Measurements from ENCODE around the gene FYB1. TPM values are rescaled to one million over a fixed set of nuclear protein-coding genes. Genes with fewer than 3 reads are reported as not detected.

Gene FYB1
- total and polyA plus RNA-seq, 11 donors, result 0.82 to 67.2 (median 2.8) TPM

DNA sequence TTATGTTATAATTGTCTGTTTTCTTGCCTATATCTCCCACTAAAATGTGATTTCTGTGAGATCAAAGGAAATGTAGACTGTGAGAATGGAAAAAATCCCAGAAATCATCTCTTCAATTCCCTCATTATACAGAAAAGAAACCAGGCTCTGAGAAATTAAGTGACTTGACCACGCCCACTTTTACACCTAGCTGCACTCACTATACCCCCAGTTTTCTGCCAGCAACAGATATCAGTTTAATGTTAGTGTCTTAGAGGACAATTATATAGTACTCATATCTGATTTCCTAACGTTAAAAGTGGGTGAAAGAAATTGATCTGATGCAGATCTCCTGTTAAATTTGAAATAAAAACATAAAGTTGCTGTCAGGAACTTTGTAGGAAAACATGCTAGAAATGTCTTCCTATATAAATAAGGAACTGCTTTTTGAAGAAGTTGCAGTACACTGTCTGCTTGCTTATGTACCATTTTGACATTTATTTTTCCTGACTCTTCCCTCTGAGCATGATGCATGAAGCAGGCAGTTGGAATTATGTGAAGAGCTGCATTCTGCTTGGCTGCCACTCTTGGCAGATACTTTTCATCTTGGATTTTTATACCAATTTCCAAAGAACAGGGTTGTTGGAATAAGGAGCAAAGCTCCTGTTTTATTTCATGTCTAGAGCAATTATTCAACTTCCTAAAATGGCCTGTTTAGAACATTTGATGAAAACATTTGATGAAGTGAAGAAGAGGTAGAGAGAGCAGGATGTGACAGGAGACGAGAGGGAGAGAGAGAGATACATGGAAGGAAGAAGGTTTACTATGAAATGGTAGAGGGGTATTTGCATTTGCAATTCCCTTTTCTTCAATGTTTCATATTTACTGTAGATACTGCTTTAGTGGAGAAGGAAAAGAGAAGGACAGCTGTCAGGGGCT is 87.9 kb downstream of the FYB1 start:
- DNase-seq (no peak), ATAC-seq (no peak)
- intact Hi-C loops (cut with DNase I), result no loop called here
- Histone ChIP-seq H3K27me3 (no peaks in the 10 kb centered on the region), H3K27ac (no peak overlapping the region), H3K4me3 (no peak overlapping the region), H3K9me3 (no peaks in the 10 kb centered on the region), H3K36me3 (peaks cover 0 to 60% (median 0%) of the 10 kb centered on the region in 9 donors), H3K4me1 (no peaks in the 10 kb centered on the region)
- no peak for TF ChIP-seq POLR2A (IDR thresholded peaks at IDR 0.05)
- TF ChIP-seq, protein P1, sequence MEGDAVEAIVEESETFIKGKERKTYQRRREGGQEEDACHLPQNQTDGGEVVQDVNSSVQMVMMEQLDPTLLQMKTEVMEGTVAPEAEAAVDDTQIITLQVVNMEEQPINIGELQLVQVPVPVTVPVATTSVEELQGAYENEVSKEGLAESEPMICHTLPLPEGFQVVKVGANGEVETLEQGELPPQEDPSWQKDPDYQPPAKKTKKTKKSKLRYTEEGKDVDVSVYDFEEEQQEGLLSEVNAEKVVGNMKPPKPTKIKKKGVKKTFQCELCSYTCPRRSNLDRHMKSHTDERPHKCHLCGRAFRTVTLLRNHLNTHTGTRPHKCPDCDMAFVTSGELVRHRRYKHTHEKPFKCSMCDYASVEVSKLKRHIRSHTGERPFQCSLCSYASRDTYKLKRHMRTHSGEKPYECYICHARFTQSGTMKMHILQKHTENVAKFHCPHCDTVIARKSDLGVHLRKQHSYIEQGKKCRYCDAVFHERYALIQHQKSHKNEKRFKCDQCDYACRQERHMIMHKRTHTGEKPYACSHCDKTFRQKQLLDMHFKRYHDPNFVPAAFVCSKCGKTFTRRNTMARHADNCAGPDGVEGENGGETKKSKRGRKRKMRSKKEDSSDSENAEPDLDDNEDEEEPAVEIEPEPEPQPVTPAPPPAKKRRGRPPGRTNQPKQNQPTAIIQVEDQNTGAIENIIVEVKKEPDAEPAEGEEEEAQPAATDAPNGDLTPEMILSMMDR (IDR thresholded peaks at IDR 0.05), result no peak
- 61 to 68% (median 65%) methylated on average over 3 of the region's 3 CpGs for WGBS, 4 donors

DNA sequence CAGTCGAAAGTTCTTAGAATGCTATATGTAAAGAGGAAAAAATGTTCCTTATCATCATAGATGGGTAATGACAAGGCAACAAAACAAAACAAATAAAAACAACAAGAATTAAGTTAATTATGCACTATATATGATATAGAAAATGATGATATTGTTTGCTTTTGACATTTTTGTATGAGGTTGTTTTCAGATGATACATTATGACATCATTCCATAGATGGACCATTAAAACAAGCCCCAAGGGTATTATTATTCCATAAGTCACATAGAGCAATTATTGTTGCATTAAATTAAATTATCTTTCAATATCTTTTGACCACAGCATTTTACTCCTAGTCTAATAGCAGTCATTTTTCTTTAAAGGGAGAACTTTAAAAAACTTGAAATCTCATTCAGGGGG is 88.6 kb downstream of the FYB1 start:
- DNase-seq (no peak), ATAC-seq (no peak)
- no peak overlapping the region for H3K4me3 ChIP-seq
- H3K27ac ChIP-seq, result no peak overlapping the region
- H3K36me3 ChIP-seq, result peaks cover 0 to 67% (median 0%) of the 10 kb centered on the region in 9 donors
- H3K27me3 ChIP-seq, result peaks cover 0 to 3% (median 0%) of the 10 kb centered on the region in 9 donors
- H3K4me1 ChIP-seq, result no peaks in the 10 kb centered on the region
- 64 to 86% (median 77%) methylated on average over 1 of the region's 1 CpG for WGBS, 4 donors
- intact Hi-C loops (cut with DNase I), result no loop called here
- no peak for TF ChIP-seq POLR2A (IDR thresholded peaks at IDR 0.05)
- TF ChIP-seq, protein P1 (IDR thresholded peaks at IDR 0.05), result no peak
- no peaks in the 10 kb centered on the region for H3K9me3 ChIP-seq

DNA sequence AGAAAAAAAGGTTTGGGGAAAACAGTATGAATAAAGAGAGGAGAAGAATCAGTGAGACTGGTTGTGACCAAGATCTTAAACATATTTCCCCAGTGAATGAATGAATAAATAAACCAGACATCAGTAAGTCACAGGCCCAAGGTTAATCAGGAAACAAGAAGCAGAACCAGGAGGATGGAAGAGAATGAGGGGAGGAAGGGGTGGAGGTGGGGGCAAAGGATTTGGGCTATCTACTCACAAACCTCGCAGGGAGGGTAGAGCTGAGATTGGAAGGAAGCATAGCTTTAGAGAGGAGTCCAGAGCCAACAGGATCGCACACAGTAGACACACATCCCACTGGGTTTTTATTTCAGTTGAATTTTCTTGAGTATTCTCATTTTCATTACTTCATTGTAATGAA is 97.4 kb downstream of the FYB1 start:
- intact Hi-C loops (cut with DNase I), result no loop called here
- H3K9me3 ChIP-seq, result no peaks in the 10 kb centered on the region
- WGBS, 4 donors, result 62 to 69% (median 66%) methylated on average over 2 of the region's 2 CpGs
- TF ChIP-seq, protein P1 (IDR thresholded peaks at IDR 0.05), result no peak
- TF ChIP-seq POLR2A (IDR thresholded peaks at IDR 0.05), result no peak
- H3K27me3 ChIP-seq, result peaks cover 0 to 9% (median 0%) of the 10 kb centered on the region in 9 donors
- no peak overlapping the region for H3K4me3 ChIP-seq
- no peak for ATAC-seq
- H3K4me1 ChIP-seq, result no peaks in the 10 kb centered on the region
- H3K36me3 ChIP-seq, result peaks cover 0 to 69% (median 0%) of the 10 kb centered on the region in 9 donors
- DNase-seq, result no peak
- H3K27ac ChIP-seq, result no peak overlapping the region

DNA sequence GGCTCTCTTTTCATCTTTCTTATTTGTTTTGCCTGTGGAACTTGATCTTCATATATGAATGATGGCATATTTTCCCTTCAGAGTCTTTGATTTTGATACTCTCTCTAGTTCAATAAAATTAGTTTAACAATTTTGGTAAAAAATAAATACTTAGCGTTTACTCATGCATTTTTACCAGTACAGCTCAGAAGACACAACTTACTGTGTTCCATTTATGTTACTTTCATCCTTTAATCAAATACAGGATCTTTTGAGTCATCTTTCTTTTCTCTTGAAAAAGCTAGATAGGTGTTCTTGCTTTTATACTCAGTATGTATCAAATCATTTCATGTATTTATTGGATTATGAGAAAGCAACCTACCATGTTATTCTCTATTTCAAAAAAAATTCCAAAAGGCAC is 98.0 kb downstream of the FYB1 start:
- WGBS, 4 donors, result 80 to 92% (median 88%) methylated on average over 1 of the region's 1 CpG
- ATAC-seq, result no peak

More for the DNA sequence above, 98.0 kb downstream of the FYB1 start:
- H3K27me3 ChIP-seq, result peaks cover 0 to 9% (median 0%) of the 10 kb centered on the region in 9 donors
- no peak overlapping the region for H3K4me3 ChIP-seq
- no peaks in the 10 kb centered on the region for H3K4me1 ChIP-seq
- peaks cover 0 to 74% (median 0%) of the 10 kb centered on the region in 9 donors for H3K36me3 ChIP-seq
- no peak overlapping the region for H3K27ac ChIP-seq
- TF ChIP-seq POLR2A (IDR thresholded peaks at IDR 0.05), result no peak
- TF ChIP-seq, protein P1 (IDR thresholded peaks at IDR 0.05), result no peak
- H3K9me3 ChIP-seq, result no peaks in the 10 kb centered on the region
- intact Hi-C loops (cut with DNase I), result no loop called here
- DNase-seq, result no peak

Measured in heart left ventricle (tissue), 16 donors.